ENCODE data around the gene IFNL2. TPM values are rescaled to one million over a fixed set of nuclear protein-coding genes. Genes with fewer than 3 reads are reported as not detected.

The IFNL2 gene
- total and polyA plus RNA-seq, 9 donors = not detected

DNA sequence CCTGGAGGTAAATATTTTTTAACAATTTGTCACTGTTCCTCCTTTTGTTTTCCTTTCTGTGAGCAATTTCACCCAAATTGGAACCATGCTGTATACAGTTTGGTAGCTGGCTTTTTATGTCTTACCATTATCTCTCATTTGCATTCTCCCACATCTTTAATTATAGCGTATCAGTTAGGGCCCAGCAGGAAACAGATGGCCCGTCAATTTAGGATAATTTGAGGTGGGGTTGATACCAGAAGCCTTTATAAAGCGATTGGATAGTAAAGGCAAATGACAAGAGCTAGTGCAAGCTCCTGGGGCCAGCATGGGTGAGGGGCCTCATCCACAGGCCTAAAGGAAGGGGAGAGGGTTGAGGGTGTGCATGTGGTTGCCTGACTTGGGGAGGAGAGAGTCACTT is 15.7 kb upstream of the IFNL2 start:
- H3K9me3 ChIP-seq = peaks cover 0 to 4% of the 10 kb centered on the region in 2 donors
- H3K4me3 ChIP-seq = no peak overlapping the region
- no peaks in the 10 kb centered on the region for H3K4me1 ChIP-seq (ENCODE audit: insufficient read depth)
- H3K27me3 ChIP-seq = no peaks in the 10 kb centered on the region
- H3K27ac ChIP-seq = no peak overlapping the region
- intact Hi-C loops (cut with DNase I) = no loop called here
- no peak for TF ChIP-seq EP300 (IDR thresholded peaks at IDR 0.05)
- no peak for TF ChIP-seq POLR2A (IDR thresholded peaks at IDR 0.05)
- no peak for TF ChIP-seq CTCF (IDR thresholded peaks at IDR 0.05)
- DNase-seq = no peak
- 39 to 52% (median 39%) methylated on average over 3 of the region's 3 CpGs for WGBS, 3 donors
- H3K36me3 ChIP-seq = no peaks in the 10 kb centered on the region

GRCh38 chr19:39253374-39254149 is 14.6 kb upstream of the IFNL2 start:
- Histone ChIP-seq H3K4me3 (no peak overlapping the region), H3K27me3 (no peaks in the 10 kb centered on the region), H3K9me3 (peaks cover 0 to 4% of the 10 kb centered on the region in 2 donors), H3K27ac (no peak overlapping the region), H3K4me1 (ENCODE audit: insufficient read depth) (no peaks in the 10 kb centered on the region), H3K36me3 (no peaks in the 10 kb centered on the region)
- intact Hi-C loops (cut with DNase I) = no loop called here
- no peak for DNase-seq
- 78 to 89% (median 85%) methylated on average over 8 of the region's 8 CpGs for WGBS, 3 donors
- TF ChIP-seq EP300 (IDR thresholded peaks at IDR 0.05) = no peak
- TF ChIP-seq POLR2A (IDR thresholded peaks at IDR 0.05) = no peak
- no peak for TF ChIP-seq CTCF (IDR thresholded peaks at IDR 0.05)

DNA sequence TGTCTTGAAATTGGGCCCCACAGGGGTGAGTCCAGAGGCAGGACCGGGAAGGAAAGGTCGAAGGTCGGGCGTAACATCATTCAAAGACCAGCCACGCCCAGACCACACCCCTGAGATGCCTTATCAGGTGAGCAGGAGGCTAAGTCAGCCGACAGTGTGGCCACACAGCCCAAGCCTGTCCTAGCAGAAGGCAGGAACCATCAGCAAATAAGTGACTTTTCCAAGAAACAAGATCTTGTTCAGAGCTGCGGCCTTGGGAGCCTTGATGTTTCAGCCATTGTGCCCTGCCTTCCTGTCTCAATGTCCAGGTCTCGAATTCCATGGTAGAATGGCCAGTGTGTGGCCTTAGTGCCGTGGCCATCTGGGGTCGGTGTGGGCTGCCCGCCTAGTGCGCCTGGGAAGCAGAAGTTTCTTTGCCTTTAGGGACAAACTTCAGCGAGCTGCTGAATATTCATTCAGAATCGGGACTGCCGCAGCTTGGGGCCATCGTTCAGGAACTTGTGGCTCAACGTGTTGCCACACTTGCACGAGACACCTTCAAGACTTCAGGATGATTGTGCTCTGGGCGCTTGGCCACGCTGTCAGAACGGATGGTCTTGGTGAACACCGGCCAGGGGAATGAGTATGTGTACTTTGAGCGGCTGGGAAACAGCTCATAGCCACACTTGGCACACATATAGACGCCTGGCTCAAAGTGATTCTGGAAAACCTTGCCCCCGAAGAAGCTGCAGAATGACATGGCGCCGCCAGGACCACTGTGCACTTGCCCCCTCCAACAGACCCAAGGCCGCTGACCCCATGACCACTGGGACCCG is 13.5 kb upstream of the IFNL2 start:
- Histone ChIP-seq H3K4me3 (no peak overlapping the region), H3K27me3 (no peaks in the 10 kb centered on the region), H3K27ac (no peak overlapping the region), H3K36me3 (no peaks in the 10 kb centered on the region), H3K9me3 (peaks cover 0 to 4% of the 10 kb centered on the region in 2 donors), H3K4me1 (ENCODE audit: insufficient read depth) (no peaks in the 10 kb centered on the region)
- TF ChIP-seq POLR2A (IDR thresholded peaks at IDR 0.05) (no peak), EP300 (IDR thresholded peaks at IDR 0.05) (no peak), CTCF (IDR thresholded peaks at IDR 0.05) (no peak)
- DNase-seq = no peak
- intact Hi-C loops (cut with DNase I) = no loop called here
- 82 to 85% (median 85%) methylated on average over 29 of the region's 29 CpGs for WGBS, 3 donors

DNA sequence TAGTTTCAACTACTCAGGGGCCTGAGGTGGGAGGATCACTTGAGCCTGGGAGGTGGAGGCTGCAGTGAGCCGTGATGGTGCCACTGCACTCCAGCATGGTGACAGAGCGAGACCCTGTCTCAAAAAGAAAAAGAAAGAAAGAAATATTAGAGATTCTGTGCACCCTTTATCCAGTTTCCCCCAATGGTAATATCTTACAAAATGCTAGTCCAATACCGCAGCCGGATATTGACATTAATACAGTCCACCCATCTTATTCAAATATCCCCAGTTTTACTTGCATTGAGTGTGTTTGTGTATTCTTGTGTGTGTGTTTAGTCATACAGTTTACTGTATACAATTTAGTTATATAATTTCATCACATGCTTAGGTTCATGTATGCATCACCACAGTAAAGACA is 11.0 kb upstream of the IFNL2 start:
- Histone ChIP-seq H3K27ac (no peak overlapping the region), H3K36me3 (no peaks in the 10 kb centered on the region), H3K4me3 (no peak overlapping the region), H3K27me3 (no peaks in the 10 kb centered on the region), H3K9me3 (peaks cover 0 to 4% of the 10 kb centered on the region in 2 donors), H3K4me1 (ENCODE audit: insufficient read depth) (no peaks in the 10 kb centered on the region)
- intact Hi-C loops (cut with DNase I) = no loop called here
- TF ChIP-seq CTCF (IDR thresholded peaks at IDR 0.05) (no peak), POLR2A (IDR thresholded peaks at IDR 0.05) (no peak), EP300 (IDR thresholded peaks at IDR 0.05) (no peak)
- DNase-seq = no peak
- 93 to 95% (median 95%) methylated on average over 4 of the region's 4 CpGs for WGBS, 3 donors
